ENCODE measurements around the gene BRPF3. TPM values are rescaled to one million over a fixed set of nuclear protein-coding genes. Genes with fewer than 3 reads are reported as not detected.

The BRPF3 gene
- total RNA-seq, 2 experiments from 2014 or later, result 19.3 to 20.4 TPM

Other genes starting within 250 kb of the BRPF3 start
- gene SLC26A8, start 172.1 kb upstream of the BRPF3 start, total RNA-seq, result not detected
- 10 to 100 TPM; 41.6 to 44.7 TPM for gene MAPK14, start 168.9 kb upstream of the BRPF3 start, total RNA-seq
- gene MAPK13, start 66.2 kb upstream of the BRPF3 start, total RNA-seq, result 10 to 100 TPM; 70.1 to 71.1 TPM
- gene PNPLA1, start 73.3 kb downstream of the BRPF3 start, total RNA-seq, result not detected
- gene BNIP5, start 140.1 kb downstream of the BRPF3 start, total RNA-seq, result not detected
- gene ETV7, start 190.9 kb downstream of the BRPF3 start, total RNA-seq, result under 1 TPM; 0.36 to 0.38 TPM
- under 1 TPM; 0.10 to 0.36 TPM for gene PXT1, start 246.1 kb downstream of the BRPF3 start, total RNA-seq
- 10 to 100 TPM; 51.9 to 52.7 TPM for gene KCTD20, start 246.3 kb downstream of the BRPF3 start, total RNA-seq